ENCODE data around the gene SLC9A9.

GRCh38 chr3:143832433-143832832, 15.8 kb downstream of the SLC9A9 start:
- no peak for TF ChIP-seq POLR2A (IDR thresholded peaks at IDR 0.05)
- no peak for TF ChIP-seq CTCF (IDR thresholded peaks at IDR 0.05)

All from thyroid gland (tissue), 4 donors.